HG03139 (cell line): ENCODE results near the gene PBXIP1.

Source experiments
- ATAC-seq: cut with Tn5 transposase; IDR thresholded peaks from one replicate; pipeline ENCODE4 v1.9.1; 2021; ENCODE audit not compliant: unreplicated experiment

The PBXIP1 gene

GRCh38 chr1:154973344-154974101 is 17.6 kb upstream of the PBXIP1 start:
- ATAC-seq: peak; percentile 13

DNA sequence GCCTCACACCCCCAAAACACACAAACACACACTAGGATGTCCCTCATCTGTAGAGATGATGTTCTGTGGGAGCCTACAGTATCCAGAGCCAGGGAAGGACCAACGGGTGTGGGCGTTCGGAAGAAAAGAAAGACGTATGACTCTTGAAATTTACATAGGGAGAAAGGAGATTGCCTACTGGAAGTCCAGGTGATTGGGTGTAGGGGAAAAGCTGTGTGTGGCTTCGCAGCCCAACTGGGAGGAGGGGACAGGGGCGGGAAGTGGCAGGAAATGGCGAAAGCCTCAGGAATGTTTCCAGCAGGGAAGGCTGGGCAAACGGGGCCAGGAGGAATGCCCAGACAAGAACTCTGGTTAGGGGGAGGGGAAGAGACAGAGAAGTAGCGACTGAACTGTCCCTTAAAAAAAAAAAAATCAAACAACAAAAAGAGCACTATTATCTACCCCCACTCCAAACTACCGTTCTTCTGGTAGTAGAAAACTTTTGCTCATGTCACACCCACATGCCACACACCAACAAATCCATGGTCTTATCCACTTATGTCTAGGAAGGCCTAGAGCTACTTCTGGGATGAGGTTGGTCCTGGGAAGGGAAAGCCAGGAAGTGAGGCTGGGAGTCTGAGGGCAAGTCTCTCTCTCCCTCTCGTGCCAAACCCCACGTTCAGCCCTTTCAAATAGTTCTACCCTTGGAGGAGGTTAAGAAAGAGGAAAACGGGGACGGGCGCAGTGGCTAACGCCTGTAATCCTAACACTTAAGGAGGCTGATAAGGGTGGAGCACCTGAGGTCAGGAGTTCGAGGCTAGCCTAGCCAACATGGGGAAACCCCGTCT is 16.8 kb upstream of the PBXIP1 start:
- ATAC-seq: no peak

DNA sequence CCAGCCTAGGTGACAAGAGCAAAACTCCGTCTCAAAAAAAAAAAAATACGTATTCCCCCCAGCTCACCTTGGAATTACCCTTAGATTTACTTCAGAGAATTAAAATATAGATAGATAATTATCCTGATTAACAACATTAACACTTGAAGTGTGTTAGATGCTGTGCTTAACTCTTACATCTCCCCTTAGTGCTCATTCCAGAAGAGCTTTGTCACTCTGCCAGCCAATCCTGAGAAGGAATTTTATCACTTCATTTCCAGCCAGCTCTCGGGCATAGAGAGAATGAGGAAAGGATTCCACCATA is 16.3 kb upstream of the PBXIP1 start:
- no peak for ATAC-seq

DNA sequence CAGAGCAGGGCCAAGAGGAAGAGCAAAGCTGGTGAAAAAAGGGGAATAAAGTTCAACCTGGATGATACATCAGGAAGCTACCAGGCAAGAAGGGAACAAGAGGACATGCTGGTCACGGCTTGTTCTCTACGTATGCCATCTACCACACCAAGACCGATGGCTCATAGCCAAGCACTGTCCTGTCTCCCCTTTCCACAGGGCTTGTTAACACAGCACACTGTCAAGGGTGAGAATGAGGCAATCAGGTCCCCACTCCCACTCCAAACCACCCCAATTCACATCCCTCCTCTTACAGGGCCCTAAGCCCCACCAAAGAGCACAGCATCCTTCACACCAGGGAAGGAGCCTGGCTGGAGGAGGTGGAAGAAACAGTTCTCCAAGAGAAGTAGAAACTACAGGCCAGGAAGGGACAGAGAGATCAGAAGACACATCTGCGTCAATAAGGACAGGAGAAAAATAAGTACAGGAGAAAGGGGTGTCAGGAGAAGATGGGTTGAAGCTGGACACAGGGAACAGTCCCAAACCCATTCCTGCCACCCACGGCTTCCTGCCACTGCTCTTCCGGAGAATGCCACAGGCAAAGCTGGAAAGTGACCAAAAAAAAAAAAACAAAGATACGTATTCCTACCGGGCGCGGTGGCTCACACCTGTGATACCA is 15.6 kb upstream of the PBXIP1 start:
- no peak for ATAC-seq

- ATAC-seq: no peak
Observed at GRCh38 chr1:154970631-154971340, 14.9 kb upstream of the PBXIP1 start, which contains the start of gene SHC1. Gene SHC1 (minus strand): TSS chr1:154970747. CDS start chr1:154970526, 221 bp downstream.

GRCh38 chr1:154969860-154970452 is 14.1 kb upstream of the PBXIP1 start:
- ATAC-seq: no peak

- ATAC-seq: no peak
Observed at GRCh38 chr1:154969246-154969645, 13.3 kb upstream of the PBXIP1 start.

DNA sequence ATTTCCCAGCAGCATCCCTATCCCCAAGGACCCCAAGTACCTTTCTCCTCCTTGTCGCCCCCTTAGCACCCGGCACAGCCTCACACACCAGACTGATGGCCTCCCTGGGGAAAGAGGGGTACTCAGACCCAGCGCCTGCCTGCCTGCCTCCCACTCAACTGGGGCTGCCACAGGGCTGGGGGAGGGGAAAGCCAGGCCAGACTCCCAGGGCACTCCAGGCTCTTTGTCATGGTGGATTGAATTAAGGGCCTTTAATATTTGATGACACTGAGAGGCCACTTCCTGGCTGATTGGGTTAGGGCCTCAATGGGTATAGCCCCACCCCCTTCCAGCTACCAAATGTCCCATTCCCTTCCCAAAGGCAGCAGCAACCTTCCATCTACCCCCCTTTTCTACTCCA is 12.8 kb upstream of the PBXIP1 start:
- ATAC-seq: no peak

GRCh38 chr1:154967331-154967950 is 11.5 kb upstream of the PBXIP1 start:
- ATAC-seq: no peak

- no peak for ATAC-seq
Observed at GRCh38 chr1:154966111-154966510, 10.2 kb upstream of the PBXIP1 start.

DNA sequence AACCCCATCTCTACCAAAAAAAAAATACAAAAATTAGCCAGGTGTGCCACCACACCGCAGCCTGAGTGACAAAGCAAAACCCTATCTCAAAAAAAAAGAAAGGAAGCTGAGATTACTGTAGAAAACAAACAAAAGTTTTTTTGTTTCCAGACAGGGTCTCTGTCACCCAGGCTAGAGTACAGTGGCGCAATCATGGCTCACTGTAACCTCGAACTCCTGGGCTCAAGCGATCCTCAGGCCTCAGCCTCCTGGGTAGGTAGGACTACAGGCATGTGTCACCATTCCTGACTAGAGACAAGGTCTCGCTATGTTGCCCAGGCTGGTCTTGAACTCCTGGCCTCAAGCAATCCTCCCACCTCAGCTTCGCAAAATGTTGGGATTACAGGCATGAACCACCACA is 8.5 kb upstream of the PBXIP1 start:
- ATAC-seq: no peak

GRCh38 chr1:154963643-154964042 is 7.7 kb upstream of the PBXIP1 start:
- no peak for ATAC-seq

- no peak for ATAC-seq
Observed at GRCh38 chr1:154962795-154963330, 7.0 kb upstream of the PBXIP1 start.

- ATAC-seq: peak; percentile 2
Observed at GRCh38 chr1:154962156-154962749, 6.4 kb upstream of the PBXIP1 start.

GRCh38 chr1:154961207-154962155 is 5.6 kb upstream of the PBXIP1 start, which contains the start of gene PYGO2:
Gene PYGO2 (minus strand): TSS chr1:154961782. CDS start chr1:154961576, 206 bp downstream.
- ATAC-seq: peak; percentile 61

DNA sequence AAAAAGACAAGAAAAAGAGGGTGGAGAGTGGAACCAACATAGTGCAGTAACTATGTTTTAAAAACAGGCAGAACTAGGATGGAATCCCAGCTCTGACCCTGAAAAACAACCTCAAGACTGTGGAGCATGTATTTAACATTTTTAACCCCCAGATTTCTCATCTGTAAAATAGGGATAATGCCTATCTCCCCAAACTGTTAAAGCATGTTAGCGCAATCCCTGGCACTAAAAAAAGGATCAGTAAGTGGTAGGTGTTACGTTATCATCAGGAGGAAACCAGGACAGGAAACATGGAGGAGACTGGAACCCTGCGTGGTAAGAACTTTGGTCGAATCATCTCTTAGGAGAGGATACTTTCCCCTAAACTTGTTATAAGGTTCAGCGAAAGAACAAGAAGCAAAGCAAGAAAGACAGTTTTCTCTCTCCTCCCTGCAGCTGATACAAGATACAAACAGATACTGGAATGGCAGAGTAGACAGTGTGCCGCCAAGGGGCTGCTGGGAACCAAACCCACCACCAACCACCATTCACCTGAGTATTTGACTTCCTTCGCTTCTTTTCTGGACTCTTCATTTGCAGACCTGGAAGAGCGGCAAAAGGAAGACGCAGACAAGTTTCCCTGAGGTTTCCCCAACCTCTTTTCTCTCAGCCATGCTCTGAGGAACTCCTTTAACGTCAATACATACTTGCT is 4.7 kb upstream of the PBXIP1 start:
- no peak for ATAC-seq

GRCh38 chr1:154959426-154959780 is 3.5 kb upstream of the PBXIP1 start:
- ATAC-seq: no peak
